Ectodermal cell (in vitro differentiated cells): ENCODE data around the gene SNAP47.

Source experiments
- H3K27ac ChIP-seq: 2 replicates; pipeline ENCODE4 v1.7.0; 2013; ENCODE audit warnings: mild to moderate bottlenecking, low read depth, low read length; ENCODE audit not compliant: insufficient read depth, poor library complexity, severe bottlenecking
- H3K27me3 ChIP-seq: 2 replicates; pipeline ENCODE4 v1.7.0; 2013; ENCODE audit warnings: mild to moderate bottlenecking, low read length; ENCODE audit not compliant: insufficient read depth, control insufficient read depth, poor library complexity, severe bottlenecking
- H3K36me3 ChIP-seq: one replicate; pipeline ENCODE4 v1.7.0; 2013; ENCODE audit warnings: low read length; ENCODE audit not compliant: control insufficient read depth, insufficient read depth
- H3K4me1 ChIP-seq: one replicate; pipeline ENCODE4 v1.7.0; 2013; ENCODE audit warnings: low read length; ENCODE audit not compliant: control insufficient read depth, insufficient read depth
- H3K4me3 ChIP-seq: 2 replicates; pipeline ENCODE4 v1.7.0; 2013; ENCODE audit warnings: low read depth, low read length, control low read depth; ENCODE audit not compliant: insufficient read depth
- H3K9me3 ChIP-seq: 2 replicates; pipeline ENCODE4 v1.7.0; 2013; ENCODE audit warnings: mild to moderate bottlenecking, low read length, moderate library complexity; ENCODE audit not compliant: control insufficient read depth
- WGBS, 2 experiments: methylation state at CpG; one replicate each; pipeline ENCODE4 v1.1.7; 2013; ENCODE audit warnings: missing lambda C conversion rate in 2 of 2; 5-methylcytosine and 5-hydroxymethylcytosine counted together

The SNAP47 gene

DNA sequence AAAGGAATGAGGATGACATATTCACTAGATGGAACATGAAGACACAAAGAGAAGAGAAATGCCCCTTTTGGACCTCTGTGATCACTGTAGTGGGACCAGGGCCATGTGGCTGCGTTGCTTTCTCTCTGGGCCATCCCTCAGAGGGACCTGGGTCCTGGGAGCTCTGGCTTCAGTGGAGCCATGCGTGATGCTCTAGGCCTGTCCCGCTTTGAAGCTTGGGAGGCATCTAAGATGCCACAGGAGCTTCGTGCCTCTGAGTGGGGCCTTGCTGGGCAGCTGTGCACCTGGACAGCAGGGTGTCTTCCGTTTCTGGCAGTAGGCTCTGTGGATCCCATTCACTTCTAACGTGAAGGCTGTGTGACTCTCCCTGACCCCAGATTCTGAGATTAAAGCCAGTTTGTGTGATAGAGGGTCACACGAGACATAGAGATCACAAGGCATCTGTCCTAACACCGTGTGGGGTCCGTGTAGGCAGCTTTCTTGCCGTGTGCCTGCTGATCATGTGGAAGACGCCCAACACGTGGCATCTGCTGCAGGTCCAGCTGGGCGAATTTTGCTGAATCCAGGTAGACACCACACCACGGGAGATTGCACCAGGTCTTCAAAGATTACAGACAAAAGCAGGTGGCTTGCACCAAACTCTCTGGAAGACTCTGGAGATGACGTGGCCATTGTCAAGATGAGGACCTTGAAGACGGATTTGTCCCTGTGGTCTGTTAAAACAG lies 63.0 kb downstream of the SNAP47 start:
- Histone ChIP-seq H3K27ac (no peak overlapping the region), H3K36me3 (no peaks in the 10 kb centered on the region), H3K4me1 (peaks cover 17% of the 10 kb centered on the region), H3K4me3 (no peak overlapping the region), H3K27me3 (no peaks in the 10 kb centered on the region), H3K9me3 (no peaks in the 10 kb centered on the region)
- WGBS, 2 experiments, result 90 to 91% methylated on average over 16 of the region's 16 CpGs

DNA sequence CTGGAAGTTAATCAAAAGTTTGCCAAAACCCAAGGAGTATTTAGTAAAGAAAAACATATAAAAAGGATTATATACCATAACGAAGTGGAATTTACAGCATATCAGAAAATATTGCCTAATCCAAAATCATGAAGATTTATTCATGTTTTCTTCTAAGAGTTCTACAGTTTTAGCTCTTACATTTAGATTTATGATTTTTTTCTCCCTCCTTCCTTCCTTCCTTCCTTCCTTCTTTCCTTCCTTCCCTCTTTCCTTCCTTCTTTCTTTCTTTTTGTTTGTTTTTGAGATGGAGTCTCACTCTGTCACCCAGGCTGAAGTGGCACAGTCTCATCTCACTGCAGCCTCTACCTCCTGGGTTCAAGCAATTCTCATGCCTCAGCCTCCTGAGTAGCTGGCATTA lies 64.5 kb downstream of the SNAP47 start:
- no peaks in the 10 kb centered on the region for H3K9me3 ChIP-seq
- H3K27ac ChIP-seq, result no peak overlapping the region
- H3K4me1 ChIP-seq, result peaks cover 2% of the 10 kb centered on the region
- no peaks in the 10 kb centered on the region for H3K36me3 ChIP-seq
- H3K4me3 ChIP-seq, result no peak overlapping the region
- no peaks in the 10 kb centered on the region for H3K27me3 ChIP-seq
- WGBS, 2 experiments, result 67 to 80% methylated on average over 1 of the region's 1 CpG

DNA sequence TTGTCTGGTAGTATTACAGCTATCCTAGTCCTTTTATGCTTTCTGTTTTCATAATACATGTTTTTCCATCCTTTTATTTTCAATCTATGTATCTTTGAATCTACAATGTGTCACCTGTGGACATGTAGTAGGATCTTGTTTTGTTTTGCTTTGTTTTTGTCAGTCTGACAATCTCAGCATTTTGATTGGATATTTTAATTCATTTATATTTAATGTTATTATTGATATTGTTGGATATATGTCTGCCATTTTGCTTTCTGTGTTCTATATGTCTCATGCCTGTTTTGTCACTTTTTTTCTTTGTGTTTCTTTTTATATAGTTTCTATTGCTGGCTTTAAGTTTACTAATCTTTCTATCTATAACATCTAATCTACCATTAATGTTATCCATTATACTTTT lies 68.7 kb downstream of the SNAP47 start:
- H3K36me3 ChIP-seq, result no peaks in the 10 kb centered on the region
- no peaks in the 10 kb centered on the region for H3K4me1 ChIP-seq
- no peaks in the 10 kb centered on the region for H3K9me3 ChIP-seq
- no peak overlapping the region for H3K4me3 ChIP-seq
- H3K27ac ChIP-seq, result no peak overlapping the region
- H3K27me3 ChIP-seq, result no peaks in the 10 kb centered on the region

DNA sequence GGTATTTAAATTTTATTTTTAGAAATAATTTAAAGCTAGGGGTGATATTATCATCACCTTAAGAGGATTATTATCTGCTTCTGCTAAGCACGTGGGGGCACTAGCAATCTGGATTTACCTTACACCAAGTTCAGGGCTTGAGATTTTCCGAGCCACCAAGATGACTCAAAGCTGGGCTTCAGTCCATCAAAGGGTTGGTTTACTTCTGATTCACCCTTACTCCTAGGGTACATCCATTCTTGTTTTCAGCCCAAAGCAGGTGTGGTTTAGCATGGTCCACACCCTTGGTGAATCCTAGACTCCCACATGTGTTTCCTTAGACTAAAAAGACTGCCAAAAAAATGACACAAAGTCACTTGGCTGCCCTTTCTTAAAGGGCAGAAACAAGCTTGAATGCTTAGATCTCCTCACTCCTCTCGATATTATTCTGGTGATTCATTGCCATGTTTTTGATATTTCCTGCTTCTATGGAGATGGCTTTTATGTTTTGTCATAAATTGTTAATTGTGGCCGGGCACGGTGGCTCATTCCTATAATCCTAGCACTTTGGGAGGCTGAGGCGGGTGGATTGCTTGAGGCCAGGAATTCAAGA lies 70.5 kb downstream of the SNAP47 start:
- no peaks in the 10 kb centered on the region for H3K4me1 ChIP-seq
- H3K36me3 ChIP-seq, result no peaks in the 10 kb centered on the region
- no peak overlapping the region for H3K4me3 ChIP-seq
- no peak overlapping the region for H3K27ac ChIP-seq
- peaks cover 2% of the 10 kb centered on the region for H3K9me3 ChIP-seq
- 85 to 87% methylated on average over 6 of the region's 6 CpGs for WGBS, 2 experiments
- no peaks in the 10 kb centered on the region for H3K27me3 ChIP-seq

DNA sequence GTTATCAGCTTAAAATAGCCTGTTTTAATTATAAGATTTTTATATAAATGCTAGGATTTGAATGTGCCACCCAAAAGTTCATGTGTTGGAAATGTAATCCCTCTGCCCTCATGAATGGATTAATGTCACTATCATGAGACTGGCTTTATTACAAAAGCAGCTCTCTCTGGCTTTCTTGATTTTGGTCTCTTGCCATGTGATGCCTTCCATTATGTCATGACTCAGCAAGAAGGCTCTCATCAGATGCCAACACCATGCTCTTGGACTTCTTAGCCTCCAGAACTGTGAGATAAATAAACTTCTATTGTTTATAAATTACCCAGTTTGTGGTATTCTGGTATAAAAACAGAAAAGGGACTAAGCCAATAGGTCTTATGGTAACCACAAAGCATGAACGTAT lies 73.3 kb downstream of the SNAP47 start:
- no peaks in the 10 kb centered on the region for H3K36me3 ChIP-seq
- H3K9me3 ChIP-seq, result peaks cover 2% of the 10 kb centered on the region
- no peaks in the 10 kb centered on the region for H3K27me3 ChIP-seq
- no peaks in the 10 kb centered on the region for H3K4me1 ChIP-seq
- WGBS, 2 experiments, result no CpG with 5 or more reads among the region's 1 CpG
- H3K4me3 ChIP-seq, result no peak overlapping the region
- H3K27ac ChIP-seq, result no peak overlapping the region

DNA sequence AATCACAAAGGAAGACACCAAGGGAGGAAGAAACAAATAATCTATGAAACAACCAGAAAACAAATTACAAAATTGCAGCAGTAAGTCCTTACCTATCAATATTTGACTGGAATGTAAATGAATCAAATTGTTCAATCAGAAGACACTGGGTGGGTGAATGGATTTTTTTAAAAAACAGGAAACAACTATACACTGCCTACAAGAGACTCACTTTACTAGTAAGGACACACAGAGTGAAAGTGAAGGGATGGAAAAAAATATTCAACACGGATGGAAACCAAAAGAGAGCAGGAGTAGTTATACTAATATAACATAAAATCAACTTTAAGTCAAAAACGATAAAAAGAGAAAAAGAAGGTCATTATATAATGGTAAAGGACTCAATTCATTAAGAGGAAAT lies 73.8 kb downstream of the SNAP47 start:
- H3K9me3 ChIP-seq, result peaks cover 2% of the 10 kb centered on the region
- H3K4me1 ChIP-seq, result no peaks in the 10 kb centered on the region
- no peak overlapping the region for H3K4me3 ChIP-seq
- H3K27me3 ChIP-seq, result no peaks in the 10 kb centered on the region
- no CpG with 5 or more reads among the region's 2 CpGs for WGBS, 2 experiments
- H3K36me3 ChIP-seq, result no peaks in the 10 kb centered on the region
- no peak overlapping the region for H3K27ac ChIP-seq

DNA sequence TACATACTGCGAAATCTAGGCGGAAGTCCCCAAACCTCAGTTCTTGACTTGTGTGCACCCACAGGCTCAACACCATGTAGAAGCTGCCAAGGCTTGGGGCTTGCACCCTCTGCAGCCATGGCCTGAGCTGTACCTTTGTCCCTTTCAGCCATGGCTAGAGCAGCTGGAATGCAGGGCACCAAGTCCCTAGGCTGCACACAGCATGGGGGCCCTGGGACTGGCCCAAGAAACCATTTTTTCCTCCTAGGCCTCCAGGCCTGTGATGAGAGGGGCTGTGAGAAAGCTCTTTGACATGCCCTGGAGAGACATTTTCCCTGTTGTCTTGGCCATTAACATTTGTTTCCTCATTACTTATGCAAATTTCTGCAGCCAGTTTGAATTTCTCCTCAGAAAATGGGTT lies 78.7 kb downstream of the SNAP47 start:
- Histone ChIP-seq H3K4me3 (no peak overlapping the region), H3K27me3 (no peaks in the 10 kb centered on the region), H3K4me1 (no peaks in the 10 kb centered on the region), H3K36me3 (no peaks in the 10 kb centered on the region), H3K9me3 (peaks cover 2% of the 10 kb centered on the region), H3K27ac (no peak overlapping the region)
- WGBS, 2 experiments, result 95 to 96% methylated on average over 2 of the region's 2 CpGs

DNA sequence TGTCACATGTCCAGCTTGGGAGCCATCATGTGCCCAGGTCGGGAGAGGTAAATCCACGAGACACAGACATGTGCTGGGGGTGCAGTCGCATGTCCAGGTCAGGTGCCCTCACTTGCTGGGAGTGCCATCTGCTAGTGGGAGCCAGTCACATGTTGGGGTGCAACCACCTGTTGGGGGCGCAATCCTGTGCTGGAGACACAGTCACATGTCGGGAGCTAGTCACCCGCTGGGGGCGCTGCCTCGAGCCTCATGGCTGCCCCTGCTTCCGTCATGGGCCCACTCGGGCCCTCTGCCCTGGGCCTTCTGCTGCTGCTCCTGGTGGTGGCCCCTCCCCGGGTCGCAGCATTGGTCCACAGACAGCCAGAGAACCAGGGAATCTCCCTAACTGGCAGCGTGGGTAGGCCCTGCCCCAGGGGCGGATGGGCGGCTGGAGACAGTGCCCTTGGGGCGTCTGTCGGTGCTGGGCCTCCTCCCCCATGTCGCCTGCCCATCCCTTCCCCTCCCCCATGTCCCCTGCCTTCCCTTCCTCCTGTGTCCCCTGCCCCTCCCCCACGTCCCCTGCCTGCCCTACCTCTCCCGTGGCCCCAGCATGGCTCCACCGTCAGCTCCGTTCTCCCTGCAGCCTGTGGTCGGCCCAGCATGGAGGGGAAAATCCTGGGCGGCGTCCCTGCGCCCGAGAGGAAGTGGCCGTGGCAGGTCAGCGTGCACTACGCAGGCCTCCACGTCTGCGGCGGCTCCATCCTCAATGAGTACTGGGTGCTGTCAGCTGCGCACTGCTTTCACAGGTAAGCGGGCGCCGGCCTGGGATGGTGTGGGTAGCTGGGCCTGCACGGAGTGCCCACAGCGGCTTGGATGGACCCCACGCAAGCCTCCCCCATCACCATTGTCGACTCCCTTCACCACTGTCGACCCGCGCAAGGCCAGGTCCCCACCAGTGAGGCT lies 80.5 kb downstream of the SNAP47 start, which contains the start of gene PRSS38:
Gene PRSS38 (plus strand): TSS at position 208 of the 942 bp plus-strand sequence. CDS start 42 bp downstream, at position 250.
- Histone ChIP-seq H3K36me3 (no peaks in the 10 kb centered on the region), H3K9me3 (no peaks in the 10 kb centered on the region), H3K27ac (no peak within 1 kb of the TSS), H3K27me3 (no peaks in the 10 kb centered on the region), H3K4me3 (no peak within 1 kb of the TSS), H3K4me1 (no peaks in the 10 kb centered on the region)
- WGBS, 2 experiments, result 89% methylated on average over 44 of the region's 44 CpGs

DNA sequence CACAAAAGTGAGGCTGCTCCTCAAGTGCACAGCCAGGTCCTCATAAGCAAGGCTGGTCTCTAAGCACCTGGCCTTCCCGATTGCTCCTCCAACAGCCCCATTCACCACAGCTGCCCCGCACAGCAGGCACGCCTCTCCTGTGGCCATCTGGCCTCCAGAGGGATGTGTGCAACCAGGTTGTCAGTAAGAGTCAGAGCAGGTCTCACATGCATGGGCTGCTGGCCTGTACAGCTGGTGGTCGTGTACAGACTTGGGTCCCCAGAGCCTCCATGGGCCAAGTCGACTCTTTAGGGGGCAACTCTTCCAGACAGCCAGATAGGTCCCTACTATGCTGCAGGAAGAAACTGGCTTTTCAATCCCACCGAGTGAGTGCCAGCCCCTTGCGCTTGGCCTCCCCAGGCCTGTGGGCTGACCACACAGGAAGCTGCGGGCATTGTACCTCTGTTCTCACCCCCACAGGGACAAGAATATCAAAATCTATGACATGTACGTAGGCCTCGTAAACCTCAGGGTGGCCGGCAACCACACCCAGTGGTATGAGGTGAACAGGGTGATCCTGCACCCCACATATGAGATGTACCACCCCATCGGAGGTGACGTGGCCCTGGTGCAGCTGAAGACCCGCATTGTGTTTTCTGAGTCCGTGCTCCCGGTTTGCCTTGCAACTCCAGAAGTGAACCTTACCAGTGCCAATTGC lies 81.7 kb downstream of the SNAP47 start:
- H3K4me3 ChIP-seq, result no peak overlapping the region
- no peaks in the 10 kb centered on the region for H3K9me3 ChIP-seq
- H3K27me3 ChIP-seq, result no peaks in the 10 kb centered on the region
- H3K36me3 ChIP-seq, result no peaks in the 10 kb centered on the region
- 93 to 94% methylated on average over 16 of the region's 16 CpGs for whole genome bisulfite sequencing, 2 experiments
- no peaks in the 10 kb centered on the region for H3K4me1 ChIP-seq
- H3K27ac ChIP-seq, result no peak overlapping the region
